Measurements from ENCODE around the gene PRKAG2. TPM values are rescaled to one million over a fixed set of nuclear protein-coding genes. Genes with fewer than 3 reads are reported as not detected.

Gene PRKAG2
- polyA plus RNA-seq, 1 of the 3 experiments (the other 2 are of a cell fraction): 51.6 TPM

- Histone ChIP-seq H3K9ac (no peak overlapping the region), H3F3A (replicated peaks; ENCODE audit: insufficient read depth) (no peaks in the 10 kb centered on the region), H3K27me3 (ENCODE audit: insufficient read depth) (peaks cover 50% of the 10 kb centered on the region; the same call in 1 of the 2 replicates), H3K79me2 (ENCODE audit: insufficient read depth) (no peaks in the 10 kb centered on the region), H3K4me1 (ENCODE audit: control insufficient read depth in 1 of 2, insufficient read depth in 2 of 2, low read depth in 1 of 2, low read length in 1 of 2) (no peaks in the 10 kb centered on the region; a peak in 1 of 4 replicates), H3K9me2 (no peaks in the 10 kb centered on the region), H2AFZ (ENCODE audit: low read depth) (no peak overlapping the region), H4K20me1 (ENCODE audit: insufficient read depth) (no peaks in the 10 kb centered on the region), H3K4me3 (ENCODE audit: low read depth in 2 of 2, low read length in 1 of 2) (no peak overlapping the region), H3K27ac (ENCODE audit: low read depth in 2 of 2, low read length in 1 of 2) (no peak overlapping the region), H3K4me2 (no peak overlapping the region), H3K36me3 (replicated peaks in 1 of 2; ENCODE audit: control insufficient read depth in 1 of 2, insufficient read depth in 2 of 2, low read length in 1 of 2) (no peaks in the 10 kb centered on the region), H3K9me3 (0 out of 2 replicates have a peak, but pooled peaks cover 5% of the 10 kb centered on the region)
- no peak for TF ChIP-seq ZBTB33 (IDR thresholded peaks at IDR 0.05; ENCODE audit: borderline replicate concordance, low read depth)
- TF ChIP-seq, protein P1, sequence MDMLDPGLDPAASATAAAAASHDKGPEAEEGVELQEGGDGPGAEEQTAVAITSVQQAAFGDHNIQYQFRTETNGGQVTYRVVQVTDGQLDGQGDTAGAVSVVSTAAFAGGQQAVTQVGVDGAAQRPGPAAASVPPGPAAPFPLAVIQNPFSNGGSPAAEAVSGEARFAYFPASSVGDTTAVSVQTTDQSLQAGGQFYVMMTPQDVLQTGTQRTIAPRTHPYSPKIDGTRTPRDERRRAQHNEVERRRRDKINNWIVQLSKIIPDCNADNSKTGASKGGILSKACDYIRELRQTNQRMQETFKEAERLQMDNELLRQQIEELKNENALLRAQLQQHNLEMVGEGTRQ (IDR thresholded peaks at IDR 0.05; ENCODE audit: borderline replicate concordance, low read depth, low read length): no peak
- no peak for TF ChIP-seq SIN3A (IDR thresholded peaks at IDR 0.05; ENCODE audit: borderline replicate concordance, low read depth, low read length)
- TF ChIP-seq FOXJ3 (CRISPR knock-in tag; IDR thresholded peaks at IDR 0.05): no peak
- no peak for TF ChIP-seq EP300 (IDR thresholded peaks at IDR 0.05; ENCODE audit: borderline replicate concordance in 1 of 2, low read depth in 1 of 2, low read length in 1 of 2)
- TF ChIP-seq FOXM1 (IDR thresholded peaks at IDR 0.05; ENCODE audit: low read depth): no peak
- no peak for TF ChIP-seq MAX (IDR thresholded peaks at IDR 0.05; ENCODE audit: low read depth)
- TF ChIP-seq RFX5 (IDR thresholded peaks at IDR 0.05; ENCODE audit: low read length): no peak
- no peak for TF ChIP-seq TCF12 (IDR thresholded peaks at IDR 0.05)
- no peak for TF ChIP-seq TEAD4 (IDR thresholded peaks at IDR 0.05; ENCODE audit: borderline replicate concordance, insufficient read depth)
- no peak for TF ChIP-seq POLR2AphosphoS5 (IDR thresholded peaks at IDR 0.05; ENCODE audit: low read depth, low read length)
- no peak for TF ChIP-seq SMC3 (IDR thresholded peaks at IDR 0.05; ENCODE audit: low read depth, low read length)
- no peak for TF ChIP-seq TAF1 (IDR thresholded peaks at IDR 0.05; ENCODE audit: borderline replicate concordance, low read depth, low read length)
- ChIA-PET CTCF (interaction anchor here (0.6 to 17.6 kb wide), 9 partner anchors 12 to 207 kb away, joined by 3 to 333 read pairs (median 4); partner anchors contain the start of gene PRKAG2), POLR2A (no interaction called here)
- WGBS (ENCODE audit: low lambda C conversion rate): 64% methylated on average over 8 of the region's 8 CpGs
- DNase-seq: no peak
Observed at GRCh38 chr7:151776446-151776845, 100.5 kb downstream of the PRKAG2 start.
